ENCODE measurements around the gene CACNA1C.
"Not testable (repeated sequence)": the region's sequence is repeated elsewhere in the genome, so short reads cannot be mapped to it uniquely, and the experiment has no call there.

Gene CACNA1C

DNA sequence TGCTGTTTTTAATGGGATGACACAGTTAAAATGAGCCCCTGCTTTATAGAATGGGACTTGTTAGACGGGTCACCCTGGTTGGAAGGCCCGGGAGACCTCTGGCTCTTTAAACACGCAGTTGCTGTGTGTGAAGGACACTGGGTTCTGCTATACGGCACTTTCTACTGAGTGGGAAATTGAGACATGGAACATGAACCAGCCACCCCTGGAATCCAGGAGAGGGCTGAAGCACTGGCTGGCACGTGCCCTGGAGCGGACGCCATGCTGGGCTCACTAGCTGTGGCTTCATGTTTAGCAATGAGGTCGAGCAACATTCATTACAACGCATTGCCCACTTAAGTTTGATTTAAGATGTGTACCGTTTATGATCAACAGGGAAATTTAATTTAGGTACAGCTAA, 23.9 kb downstream of the CACNA1C start:
- DNase-seq: no peak

DNA sequence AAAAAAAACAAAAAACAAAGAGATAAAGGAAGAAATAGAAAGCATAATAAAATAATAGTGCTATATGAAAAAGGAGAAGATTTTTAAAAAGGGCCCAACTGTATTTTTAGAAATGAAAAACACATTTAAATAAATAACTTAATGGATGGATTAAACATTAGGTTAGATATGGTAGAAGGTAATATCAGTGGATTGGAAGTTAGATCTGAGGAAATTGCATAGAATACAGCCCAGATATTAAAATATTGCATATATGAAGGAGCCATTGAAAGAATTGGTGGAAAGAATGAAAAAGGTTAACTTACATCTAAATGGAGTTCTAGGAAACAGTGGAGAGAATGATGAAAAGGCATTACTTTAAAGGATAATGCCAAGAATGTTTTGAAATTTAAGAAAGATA, 27.8 kb downstream of the CACNA1C start:
- DNase-seq: no peak

DNA sequence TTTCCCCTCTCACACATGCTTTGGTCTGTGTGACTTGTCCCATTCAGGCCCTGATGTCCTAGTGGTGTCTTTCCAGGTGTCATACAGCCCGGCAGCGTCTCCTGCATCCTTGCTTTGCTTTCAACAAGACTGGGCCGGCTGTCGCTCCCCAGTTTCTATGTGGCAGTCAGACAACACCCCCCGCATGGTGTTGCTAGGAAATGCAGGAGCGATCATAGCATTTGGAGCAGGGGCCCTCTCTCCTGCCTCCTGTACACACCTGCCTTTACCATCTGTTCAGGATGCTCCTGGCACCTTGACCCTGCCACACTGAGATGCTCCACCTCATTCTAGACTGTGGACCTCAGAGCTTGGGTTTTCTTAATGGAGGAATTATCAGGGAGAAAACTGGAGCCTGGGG, 29.5 kb downstream of the CACNA1C start:
- DNase-seq: no peak

DNA sequence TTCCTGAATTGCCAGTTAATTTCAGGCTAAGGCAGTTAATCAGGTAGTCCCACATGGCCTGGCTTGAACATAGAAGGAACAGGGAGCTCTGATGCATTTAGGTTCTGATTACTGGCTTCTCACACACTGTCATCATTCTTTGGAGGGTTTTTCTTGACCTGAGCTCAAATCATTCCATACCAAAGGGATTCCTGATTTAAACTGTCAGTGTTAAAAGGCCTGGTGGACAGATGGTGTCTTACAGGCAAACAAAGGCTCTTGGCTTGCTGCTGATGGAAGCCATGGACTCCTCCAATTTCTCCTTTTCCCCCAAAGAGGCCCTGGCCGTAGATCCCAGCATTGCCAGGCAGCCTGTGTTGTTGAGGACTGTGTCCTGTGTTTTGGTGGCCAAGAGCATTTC, 30.2 kb downstream of the CACNA1C start:
- DNase-seq: no peak

DNA sequence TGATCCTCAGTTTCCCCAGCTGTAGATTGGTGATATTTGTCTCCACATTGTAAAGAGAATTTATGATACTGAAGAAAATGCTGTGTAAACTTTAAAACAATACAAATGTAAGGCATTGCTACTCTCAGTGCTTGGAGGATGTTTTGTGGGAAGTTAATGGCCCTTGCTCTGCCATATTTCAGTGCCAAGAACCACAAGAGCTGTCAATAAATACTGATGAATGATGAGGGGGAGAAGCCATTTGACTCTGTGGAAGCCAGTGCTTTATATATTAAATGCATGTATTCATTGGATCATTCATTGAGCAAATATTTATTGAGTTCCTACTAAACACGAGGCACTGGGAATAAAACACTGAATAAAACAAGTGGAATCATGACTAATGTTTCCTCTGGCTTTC, 30.8 kb downstream of the CACNA1C start:
- no peak for DNase-seq

DNA sequence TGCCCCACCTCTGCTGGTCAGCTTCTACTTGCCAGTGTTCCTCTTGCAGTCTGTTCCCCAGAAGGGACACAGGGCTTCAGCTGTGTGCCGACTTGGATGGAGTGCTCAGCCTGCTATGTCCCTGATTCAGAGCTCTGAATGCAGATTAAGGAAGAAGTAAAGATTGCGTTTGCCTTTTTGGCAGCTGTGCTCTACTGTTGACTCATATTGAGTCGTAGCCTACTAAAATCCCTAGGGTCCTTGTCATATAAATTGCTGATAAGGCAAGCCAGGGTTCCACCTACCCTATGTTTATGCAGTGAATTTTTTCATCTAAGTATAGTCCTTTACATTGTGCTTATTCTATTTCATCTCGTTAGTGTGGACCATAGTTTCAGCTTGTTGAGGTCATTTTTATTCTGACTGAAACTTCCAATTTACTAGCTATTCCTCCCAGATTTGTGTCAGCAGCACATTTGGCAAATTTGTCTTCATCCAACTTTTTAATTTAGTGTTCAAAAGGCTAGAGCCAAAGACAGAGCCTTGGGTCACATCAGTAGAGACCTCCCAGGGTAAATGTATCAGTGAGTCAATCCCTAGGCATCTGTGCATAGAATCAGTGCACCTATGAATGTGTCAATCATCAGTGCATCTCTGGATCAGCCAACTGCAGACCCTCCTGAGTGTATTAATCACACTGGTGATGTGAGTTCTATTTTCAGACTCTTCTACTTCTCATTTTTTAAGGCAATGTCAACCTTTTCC, 31.9 kb downstream of the CACNA1C start:
- DNase-seq: no peak

DNA sequence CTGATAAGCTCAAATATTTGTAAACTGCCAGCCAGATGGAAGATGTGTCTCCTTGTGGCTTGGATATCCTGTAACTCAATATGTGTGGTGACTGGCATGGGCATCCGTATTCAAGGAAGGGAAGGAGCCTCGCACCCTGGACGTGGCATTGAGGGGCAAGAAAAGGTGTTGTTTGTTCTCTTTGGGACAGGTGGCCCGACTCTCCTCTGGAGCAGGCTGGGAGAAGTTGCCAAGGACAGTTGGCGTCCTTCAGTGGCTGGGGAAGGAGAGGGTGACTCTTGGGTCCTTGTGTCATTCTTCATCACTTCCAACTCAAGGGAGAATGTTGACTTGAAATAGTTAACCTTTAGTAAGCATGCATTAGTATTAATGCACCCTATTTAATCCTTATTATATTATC, 39.6 kb downstream of the CACNA1C start:
- no peak for DNase-seq

DNA sequence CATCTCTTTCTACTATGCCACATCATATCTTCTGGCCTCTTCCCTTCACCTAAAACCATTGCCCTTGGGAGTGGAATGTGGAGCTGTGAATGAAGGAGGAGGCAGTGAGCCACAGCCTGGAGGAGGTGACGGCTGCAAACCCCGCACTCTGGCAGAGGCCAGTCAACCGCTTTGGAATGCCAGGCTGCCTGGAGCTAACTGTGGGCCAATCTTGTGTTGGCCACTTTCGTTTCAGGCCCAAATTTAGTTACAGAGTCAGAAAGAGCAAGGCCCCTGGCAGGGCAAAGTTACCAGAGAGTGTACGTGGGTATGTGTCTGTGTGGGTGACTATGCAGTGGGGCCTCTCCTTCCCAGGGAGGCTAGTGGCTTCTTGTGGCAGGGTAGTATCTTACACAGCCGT, 40.1 kb downstream of the CACNA1C start:
- no peak for DNase-seq

DNA sequence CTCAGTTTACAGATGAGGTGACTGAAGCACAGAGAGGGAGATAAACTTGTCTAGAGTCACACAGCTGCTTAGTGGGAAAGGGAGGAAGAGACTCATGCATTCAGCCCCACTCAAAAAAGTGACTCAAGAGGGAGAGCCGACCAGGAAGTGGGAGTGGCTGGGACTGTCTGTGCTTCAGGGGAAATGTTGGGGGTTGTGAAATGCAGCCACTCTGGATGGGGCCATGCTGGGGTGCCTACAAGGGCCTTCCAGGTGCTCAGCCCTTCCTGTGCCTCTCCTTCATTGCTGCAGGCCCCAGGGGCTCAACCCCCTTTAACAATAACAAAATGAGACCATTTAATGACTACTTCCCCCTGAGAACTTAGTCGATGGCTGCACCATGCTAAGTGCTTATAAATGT, 41.8 kb downstream of the CACNA1C start:
- no peak for DNase-seq

DNA sequence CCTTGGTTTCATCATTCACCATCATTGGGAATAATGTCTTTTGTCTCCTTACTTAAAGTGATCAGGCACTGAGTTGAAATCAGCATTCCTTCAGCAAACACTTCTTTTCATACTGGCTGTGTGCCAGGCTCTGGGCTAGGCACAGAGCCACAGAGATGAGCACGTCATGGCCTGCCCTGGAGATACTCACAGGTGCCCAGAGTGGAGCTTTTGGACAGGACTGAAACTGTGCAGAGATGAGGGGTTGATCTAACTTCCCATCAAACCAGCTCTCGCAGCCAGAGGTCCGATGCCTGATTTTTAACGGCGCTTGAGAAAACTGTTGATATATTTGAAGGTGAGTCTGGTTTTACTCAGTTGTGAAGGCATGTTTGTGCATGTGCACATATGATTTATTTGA, 43.1 kb downstream of the CACNA1C start:
- DNase-seq: no peak

DNA sequence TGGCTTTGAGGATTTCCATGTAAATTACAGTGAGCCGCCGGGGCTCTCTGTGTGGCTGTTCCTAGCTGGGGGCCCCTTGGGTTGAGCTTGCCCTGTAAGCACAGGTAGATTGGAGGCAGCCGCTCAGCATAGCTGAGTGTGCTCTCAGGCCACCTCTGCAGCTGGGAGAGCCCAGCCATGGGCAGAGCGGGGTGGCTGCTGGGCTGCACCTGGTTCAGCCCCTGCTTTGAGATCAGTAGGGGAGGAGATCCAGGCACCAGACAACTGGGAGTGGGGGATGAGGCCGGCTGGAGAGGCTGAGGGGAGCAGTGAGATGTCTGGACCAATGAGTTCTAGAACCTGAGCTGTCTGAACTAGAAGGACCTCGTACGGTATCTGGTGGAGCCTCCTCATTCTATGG, 44.8 kb downstream of the CACNA1C start:
- DNase-seq: no peak

DNA sequence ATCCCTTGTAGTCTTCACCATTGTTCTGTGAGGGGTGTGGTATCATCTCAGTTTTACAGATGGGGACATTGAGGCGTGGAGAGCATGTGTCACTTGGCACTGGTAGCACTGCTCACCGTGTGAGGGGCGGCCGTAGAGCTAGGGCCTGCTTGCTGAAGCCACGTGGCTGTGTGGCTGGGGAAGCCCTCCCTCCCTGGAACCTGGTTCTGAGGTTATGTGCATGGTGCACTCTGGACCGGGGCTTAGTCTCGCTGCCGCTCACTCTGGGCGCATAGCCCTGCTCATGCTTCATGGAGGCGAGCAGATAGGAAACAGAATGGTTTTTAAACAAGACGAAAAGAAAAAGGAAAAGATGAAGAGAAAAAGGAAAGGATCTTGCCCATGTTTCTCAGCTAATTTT, 46.1 kb downstream of the CACNA1C start:
- no peak for DNase-seq

DNA sequence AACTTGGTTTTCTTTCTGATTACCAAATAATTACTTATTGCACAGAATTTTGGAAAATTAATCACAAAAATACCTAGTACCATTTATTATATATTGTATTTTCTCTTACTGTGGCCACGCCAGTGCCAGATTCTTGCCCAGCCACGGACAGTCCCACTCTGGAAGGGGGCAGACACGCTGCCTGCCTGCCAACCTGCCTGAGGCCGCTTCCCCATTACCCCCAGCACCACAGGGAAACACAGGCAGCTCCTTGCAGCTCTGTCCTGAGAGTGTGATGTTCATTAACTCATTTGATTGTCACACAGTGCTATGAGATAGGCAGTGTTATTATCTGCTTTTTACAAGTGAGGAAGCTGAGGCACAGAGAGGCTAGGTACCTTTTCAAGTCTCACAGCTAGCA, 46.8 kb downstream of the CACNA1C start:
- no peak for DNase-seq

DNA sequence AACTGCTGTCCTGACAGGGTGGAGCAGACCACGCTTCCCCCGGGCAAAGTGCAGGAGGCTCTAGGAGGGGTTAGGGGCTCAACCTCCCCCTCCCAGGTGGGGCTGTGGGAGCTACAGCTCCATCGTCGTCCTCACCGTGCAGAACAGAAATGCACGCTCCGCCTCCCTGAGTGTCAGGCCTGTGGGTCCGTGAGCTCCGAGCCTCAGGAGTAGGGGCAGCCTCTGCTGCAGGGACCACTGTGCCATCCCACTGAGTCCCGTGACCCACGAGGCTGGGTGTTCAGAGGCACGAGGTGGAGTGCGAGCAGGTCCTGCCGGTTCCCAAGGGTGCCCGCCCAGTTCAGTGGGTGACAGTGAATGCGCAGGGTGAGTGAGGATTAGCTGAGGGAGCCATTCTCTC, 48.6 kb downstream of the CACNA1C start:
- DNase-seq: no peak

DNA sequence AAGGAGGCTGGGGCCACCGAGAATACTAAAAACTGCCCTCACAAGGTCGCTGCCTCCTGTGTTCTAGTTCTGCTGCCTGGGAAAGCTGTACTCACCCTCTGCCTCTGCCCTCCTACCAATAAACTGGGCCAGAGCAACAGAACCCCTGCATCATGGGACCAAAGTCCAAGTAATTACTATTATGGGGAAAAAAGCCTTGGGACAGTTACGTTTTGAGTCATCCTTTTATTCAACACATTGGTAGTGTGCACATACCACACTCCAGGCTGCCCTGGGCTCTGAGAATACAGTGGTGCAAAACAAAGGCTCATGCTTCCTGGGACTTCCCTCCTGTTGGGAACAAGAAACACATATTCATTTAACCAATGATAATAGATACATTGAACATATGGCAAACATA, 49.0 kb downstream of the CACNA1C start:
- no peak for DNase-seq

DNA sequence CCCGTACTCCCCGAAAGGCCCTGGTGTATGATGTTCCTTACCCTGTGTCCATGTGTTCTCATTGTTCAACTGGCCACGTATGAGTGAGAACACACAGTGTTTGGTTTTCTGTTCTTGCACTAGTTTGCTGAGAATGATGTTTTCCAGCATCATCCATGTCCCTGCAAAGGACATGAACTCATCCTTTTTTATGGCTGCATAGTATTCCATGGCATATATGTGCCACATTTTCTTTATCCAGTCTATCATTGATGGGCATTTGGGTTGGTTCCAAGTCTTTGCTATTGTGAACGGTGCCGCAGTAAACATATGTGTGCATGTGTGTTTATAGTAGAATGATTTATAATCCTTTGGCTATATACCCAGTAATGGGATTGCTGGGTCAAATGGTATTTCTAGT, 49.9 kb downstream of the CACNA1C start:
- DNase-seq: not testable (repeated sequence)

DNA sequence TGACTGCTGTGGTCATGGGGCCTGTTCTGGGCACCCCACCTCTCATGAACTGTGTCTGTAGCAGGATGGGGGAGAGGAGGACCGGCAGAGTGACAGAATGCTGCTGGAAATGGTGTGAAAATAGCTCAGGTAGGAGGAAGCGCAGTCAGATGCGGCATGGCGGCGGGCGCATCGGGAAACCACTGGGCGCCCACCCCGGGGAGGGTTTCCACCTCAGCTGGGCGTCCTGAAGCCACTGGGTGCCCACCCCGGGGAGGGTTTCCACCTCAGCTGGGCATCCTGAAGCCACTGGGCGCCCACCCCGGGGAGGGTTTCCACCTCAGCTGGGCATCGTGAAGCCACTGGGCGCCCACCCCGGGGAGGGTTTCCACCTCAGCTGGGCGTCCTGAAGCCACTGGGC, 52.6 kb downstream of the CACNA1C start:
- DNase-seq: not testable (repeated sequence)

DNA sequence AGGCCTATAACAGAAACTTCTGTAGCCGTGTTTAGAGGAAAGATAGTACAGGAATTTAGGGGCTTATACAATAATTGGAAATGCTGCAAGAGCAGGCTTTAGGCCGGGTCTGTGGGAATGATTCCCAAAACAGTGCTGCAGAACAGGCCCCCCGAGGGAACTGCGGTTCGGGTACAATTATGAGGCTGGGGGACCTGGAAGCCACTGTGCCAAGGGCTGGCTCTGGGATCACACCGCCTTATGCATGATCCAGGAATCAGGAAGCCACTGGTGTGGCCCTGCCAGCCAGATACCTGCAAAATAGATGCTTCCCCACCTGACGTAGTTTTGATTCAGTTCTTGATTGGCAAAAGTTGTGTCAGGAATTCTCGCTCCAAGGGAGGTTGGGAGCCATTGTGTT, 55.4 kb downstream of the CACNA1C start:
- no peak for DNase-seq

DNA sequence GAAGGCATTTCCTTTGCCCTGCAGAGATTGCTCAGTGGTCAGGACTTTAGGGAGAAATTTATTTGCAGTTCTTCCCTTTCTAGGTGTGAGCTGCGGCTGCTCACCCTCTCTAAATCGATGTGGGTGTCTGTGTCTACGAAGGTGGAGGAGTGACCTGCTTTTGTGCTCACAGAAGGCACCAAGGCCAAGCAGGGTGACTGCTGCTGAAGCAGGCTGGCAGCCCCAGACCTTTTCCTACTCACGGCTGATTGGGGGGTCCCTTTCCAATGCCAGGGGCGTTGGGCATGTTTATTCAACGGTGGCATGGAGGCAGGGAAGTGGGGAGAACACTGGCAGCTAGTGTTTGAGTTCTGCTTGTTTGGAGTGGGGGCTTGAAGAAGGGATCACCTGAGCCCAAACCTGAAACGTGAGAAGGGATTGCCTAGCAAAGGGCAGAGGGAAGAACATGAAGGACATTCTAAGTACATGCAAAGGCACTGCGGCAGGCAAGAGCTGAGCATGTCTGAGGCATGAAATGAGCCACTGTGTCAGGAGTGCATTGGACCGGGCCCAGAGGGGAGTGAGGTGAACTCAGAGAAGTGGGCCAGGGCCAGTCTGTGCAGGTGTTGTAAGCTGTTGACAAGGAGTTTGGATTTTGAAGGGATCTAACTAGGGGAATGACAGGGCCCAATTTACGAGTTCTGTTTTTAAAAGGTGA, 56.3 kb downstream of the CACNA1C start:
- no peak for DNase-seq

DNA sequence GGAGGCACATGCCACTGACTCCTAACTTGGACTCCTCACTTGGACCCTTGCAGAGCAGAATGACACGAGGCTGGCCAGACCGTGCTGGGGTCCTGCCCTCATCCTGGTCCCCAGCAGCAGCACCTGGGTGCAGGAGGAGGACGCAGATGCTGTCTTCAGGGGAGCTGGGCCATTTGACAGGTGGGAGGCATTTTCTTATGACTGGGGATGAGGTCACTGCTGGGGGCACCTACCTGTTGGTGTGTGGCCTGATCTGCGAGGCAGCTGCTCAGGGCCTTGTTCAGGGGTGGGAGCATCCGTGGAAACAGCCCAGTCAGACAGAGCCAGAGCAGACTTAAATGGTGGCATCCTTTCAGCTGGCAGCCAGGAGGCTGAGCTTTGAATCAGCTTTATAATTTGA, 57.3 kb downstream of the CACNA1C start:
- DNase-seq: no peak

DNA sequence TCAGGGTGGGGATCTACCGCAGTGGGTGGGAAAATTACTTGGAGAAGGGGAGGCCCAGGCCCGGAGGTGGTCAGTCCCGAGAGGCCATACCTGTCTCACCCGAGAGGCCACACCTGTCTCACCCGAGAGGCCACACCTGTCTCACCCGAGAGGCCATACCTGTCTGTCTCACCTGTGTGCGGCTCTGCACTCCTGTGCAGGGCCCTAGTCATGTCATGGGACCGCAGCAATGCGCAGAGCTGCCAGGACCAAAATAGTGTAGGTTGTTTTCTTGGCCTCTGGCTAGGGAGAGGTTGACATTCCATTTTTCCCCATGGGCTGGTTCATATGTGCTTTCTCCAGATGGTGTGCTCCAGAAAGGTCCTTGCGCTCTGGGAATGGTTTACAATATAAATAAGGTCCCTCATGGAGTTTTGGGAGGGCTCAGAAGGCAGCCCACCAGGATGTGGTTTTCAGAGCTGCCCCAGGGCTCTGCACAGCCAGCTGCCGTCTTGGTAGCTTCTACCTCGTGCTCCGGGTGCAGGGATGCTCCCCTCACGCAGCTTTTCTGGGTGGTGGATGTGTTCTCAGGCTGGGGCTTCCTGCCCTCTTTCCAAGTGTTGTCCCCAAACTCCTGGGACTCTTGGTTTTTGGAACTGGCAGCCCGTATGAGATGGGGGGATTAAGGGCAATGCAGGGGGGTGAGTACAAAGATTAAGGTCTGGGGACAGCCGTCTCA, 58.2 kb downstream of the CACNA1C start:
- DNase-seq: no peak

DNA sequence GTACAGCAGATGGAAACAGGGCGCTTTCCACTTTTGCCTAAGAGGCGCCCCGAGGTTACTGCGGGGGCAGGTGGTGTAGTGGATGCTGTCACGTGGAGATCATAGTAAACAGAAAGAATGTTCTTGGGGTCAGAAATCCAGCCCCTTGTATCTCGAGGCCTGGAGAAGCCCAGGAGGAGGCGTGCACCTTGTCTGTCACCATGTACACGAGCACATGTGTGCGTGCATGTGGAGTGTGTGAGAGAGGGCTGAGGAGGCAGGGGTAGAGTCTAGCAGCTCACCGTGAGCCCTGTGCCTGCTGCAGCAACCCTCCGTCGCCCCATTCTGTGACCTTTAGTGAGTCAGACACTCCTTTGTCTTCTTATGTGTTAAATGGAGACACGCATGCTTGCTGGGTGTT, 59.0 kb downstream of the CACNA1C start:
- DNase-seq: no peak

DNA sequence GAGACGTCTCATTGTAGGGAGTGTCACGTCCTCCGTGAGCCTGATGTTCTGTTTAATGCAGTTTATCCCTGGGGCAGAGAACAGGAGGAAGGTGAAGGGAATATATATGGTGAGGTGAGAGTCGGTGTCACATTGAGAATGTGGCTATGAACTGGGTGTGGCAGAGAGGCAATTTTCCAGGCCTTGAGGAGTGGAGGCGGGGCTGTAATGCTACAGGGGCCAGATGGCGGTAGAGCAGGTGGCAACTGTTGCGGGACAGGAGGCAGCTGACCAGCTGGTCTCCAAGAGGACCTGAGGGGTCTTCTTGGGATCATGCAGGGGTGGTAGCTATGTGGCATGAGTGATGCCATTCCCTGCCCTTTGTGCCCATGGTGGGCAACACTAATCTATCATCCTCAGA, 59.6 kb downstream of the CACNA1C start:
- DNase-seq: no peak

All from stimulated activated CD4-positive, alpha-beta T cell treated with anti-CD3 and anti-CD28 coated beads, Interleukin-15, amount 100 ng/mL, for 24 hours (primary cell).